ENCODE data around the gene CAPN12.

DNA sequence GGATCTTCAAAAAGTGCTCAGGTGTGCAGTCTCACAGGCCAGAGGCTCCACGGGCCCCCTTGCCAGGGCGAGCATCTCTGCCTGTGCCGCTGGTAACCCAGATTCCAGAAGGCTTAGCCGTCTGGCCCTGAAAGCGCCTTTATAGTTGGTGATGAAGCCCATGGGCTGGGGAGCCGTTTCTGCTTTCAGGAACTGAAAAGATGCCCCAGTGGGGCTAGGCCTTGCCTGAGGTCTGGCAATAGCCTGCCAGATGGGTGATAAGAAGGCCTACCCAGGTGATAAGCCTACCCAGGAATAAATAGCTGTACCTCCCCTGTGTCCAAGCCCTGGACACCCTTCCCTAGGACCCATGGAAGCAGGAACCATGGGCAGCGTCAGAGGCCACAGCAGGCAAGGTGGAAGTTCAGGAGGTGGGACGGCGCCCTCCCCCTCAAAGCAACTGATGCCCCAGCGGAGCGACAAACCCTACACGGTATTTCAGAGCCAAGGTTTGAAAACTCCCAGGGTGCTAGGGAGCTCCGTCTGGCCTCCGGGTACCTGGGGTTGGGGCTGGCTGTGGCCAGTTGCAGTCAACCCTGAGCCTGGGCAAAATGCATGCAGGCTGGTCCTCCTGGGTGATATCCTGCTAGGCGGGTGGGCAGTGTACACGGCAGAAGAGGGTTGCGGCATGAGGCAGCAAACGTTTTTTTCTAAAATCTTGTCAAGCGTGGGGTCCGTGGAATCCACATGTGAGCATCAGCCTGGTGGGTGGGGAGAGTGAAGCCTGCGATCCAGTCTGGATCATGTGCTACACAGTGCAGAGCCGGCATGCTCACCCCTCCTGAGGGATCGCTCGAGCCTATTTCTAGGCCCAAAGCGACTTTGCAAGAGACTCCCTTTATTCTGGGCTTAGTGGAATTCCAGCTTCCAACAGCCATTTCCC lies 51.6 kb downstream of the CAPN12 start:
- no peak for TF ChIP-seq CTCF (conservative IDR thresholded peaks at IDR 0.05 in 1 of 2, IDR thresholded peaks at IDR 0.05 in 1 of 2; ENCODE audit: extremely low read depth in 1 of 2, insufficient read depth in 1 of 2, low read depth in 1 of 2, low read length in 2 of 2)
- TF ChIP-seq EZH2 (IDR thresholded peaks at IDR 0.05; ENCODE audit: borderline replicate concordance, low read length), result no peak

All from mammary epithelial cell (primary cell).